NCI-H1694 treated with DMSO at 0.1 percent for 48 hours (cell line): ENCODE data around the gene PGLYRP2.

Experiments used
- DNase-seq: peaks from one replicate; lab custom pipeline; 2025; lab: John Stamatoyannopoulos, UW

PGLYRP2 gene

DNA sequence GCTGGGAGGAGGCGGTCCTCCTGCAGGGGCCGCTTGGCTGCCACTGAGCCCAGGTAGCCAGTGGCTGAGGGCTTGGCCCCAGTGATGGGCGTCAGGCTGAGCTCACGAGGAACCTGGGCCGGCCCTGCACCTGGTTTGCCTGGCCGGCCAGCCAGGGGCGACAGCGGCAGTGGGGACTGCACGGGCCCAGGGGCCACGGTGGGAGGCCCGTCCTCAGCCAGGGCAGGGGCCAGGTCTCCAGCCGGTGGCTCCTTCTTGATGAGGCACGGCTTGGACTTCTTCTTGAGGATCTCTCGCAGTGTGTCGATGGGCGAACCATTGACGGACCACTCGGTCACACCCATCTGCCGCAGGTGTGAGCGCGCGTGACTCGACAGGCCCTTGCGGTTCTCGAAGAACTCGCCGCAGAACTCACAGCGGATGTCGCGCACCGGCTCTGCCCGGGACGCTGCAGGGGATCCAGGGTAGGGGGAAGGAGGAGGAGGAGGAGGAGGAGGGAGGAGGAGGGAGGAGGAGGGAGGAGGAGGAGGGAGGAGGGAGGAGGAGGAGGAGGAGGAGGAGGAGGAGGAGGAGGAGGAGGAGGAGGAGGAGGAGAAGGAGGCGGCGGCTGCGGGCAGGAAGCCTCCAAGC is 53.9 kb downstream of the PGLYRP2 start:
- DNase-seq, result no peak

GRCh38 chr19:15424692-15425272 is 54.5 kb downstream of the PGLYRP2 start:
- no peak for DNase-seq

DNA sequence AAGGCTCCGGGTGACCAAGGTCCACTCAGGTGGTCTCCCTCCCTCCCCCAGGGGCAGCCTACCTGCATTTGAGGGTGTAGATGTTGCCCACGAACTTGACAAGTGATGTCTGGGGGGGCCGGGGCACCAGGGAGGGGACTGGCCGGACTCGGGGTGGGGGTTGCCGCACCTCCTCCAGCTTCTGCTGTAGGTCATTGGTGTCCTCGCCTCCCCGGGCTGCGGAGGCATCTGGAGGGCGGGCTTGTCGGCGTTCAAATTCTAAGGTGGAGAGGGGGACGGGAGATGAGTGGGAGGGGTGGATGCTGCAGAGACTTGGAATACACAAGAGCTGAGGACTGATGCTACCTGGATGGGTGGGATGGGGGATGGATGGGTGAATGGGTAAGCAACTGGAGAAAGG is 55.2 kb downstream of the PGLYRP2 start:
- no peak for DNase-seq

GRCh38 chr19:15423130-15423529 is 56.2 kb downstream of the PGLYRP2 start:
- DNase-seq, result no peak

- no peak for DNase-seq
Measured at GRCh38 chr19:15422296-15423075, 56.8 kb downstream of the PGLYRP2 start.

- DNase-seq, result peak; percentile 50
Measured at GRCh38 chr19:15421721-15422260, 57.5 kb downstream of the PGLYRP2 start.

DNA sequence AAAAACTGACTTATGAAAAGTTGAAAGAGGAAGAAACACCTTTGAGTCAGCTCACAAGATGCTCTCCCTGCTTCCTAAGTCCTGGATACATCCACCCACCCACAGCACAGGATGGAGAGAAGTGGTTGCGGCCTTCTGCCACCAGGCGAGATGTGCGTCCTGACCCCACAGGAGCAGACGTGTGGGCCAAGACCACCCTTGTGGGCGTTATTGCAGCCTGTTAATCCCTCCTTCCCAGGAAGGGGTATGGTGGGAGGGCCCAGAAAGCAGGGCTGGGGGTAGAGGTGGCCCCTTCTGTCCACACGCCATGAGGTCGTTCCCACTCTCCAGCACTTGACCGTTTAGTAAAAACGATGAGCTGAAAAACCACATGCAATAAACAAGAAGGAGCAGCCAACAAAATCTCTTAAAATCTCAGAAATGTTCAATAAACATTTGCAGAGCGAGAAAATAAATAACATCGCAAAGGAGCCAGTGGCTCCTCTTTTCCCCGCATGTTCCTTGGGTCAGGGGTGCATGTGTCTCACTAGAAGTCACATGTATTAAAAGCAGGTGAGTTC is 58.1 kb downstream of the PGLYRP2 start:
- no peak for DNase-seq

- peak; percentile 18 for DNase-seq
Measured at GRCh38 chr19:15419413-15420025, 59.8 kb downstream of the PGLYRP2 start.
